DLD1 (cell line): ENCODE data around the gene LAMA5.

Experiments used
- in situ Hi-C: cut with HindIII; loops from 2 replicates; pipeline ENCODE4 v1.10.0; 2017; ENCODE audit warnings: low sequenced_read_pairs

LAMA5 gene

DNA sequence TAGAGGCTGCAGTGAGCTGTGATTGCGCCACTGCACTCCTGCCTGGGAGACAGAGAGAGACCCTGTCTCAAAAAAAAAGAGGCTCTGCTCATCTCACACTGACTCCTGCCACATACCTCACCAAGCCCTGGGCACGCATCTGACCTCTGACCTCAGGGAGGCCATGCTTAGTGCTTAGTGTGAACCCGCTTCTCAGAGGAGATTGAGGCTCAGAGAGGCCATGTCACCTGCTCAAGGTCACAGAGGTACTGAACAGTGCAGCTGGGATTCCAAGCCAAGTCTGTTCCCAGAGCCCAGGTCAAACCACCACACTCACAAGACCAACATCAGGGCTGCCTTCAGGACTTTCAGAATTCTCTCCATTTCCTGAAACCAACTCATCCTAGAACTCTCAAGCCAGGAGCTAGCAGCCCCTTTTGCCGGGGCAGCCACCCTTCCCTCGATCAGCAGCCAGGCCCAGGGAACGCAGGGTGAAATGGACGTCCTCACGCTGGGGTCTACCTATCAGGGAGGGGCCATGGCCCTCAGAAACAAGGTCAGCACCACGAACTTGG, 37.1 kb upstream of the LAMA5 start:
- in situ Hi-C loops: no loop called here

DNA sequence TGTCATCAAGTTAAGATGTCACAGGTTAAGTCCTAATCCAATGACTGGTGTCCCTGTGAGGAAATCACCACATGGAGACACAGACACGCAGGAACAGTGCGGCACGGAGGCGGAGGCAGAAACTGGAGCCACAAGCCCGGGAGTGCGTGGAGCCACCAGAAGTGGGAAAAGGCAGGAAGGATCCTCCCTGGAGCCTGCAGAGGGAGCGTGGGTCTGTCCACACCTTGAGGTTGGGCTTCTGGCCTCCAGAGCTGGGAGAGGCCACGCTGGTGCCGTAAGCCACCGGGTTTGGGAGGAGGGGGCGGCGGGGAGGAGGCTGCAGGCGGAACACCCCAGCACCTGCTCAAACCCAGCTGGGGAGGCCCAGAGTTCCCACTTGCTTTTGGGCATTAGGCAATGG, 36.2 kb upstream of the LAMA5 start:
- in situ Hi-C loops: no loop called here

DNA sequence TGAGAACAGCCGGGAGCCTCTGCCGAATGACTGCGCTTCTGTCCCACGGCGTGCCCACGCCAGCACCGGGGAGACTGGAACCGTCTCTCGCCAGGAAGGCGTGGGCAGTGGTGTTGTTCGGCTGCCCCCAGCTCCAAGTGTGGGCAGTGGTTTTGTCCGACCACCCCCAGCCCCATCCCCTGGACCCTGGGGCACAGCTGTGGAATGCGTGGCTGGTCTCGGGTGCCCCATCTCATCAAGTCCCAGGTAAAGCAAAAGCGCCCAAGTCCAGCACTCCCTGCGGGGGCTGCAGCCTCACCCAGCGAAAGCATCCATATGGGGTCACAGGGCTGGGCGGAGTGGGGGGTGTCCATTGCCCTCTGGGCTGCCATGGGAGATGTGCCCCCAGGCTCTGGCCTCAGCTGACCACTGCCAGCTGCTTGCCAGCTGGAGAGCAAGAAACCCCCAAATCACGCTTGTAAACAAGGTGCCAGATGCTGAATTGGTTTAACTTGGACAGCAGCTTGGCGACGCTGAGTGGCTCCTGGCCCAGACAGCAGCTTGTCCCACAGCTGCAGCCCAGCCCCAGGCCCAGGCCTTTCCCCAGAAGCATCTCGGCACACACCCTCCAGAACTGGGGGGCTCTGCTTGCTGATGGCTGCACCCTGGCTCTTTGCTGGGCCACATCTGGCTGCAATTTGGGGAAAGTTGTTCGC, 35.5 kb upstream of the LAMA5 start:
- in situ Hi-C loops: no loop called here

DNA sequence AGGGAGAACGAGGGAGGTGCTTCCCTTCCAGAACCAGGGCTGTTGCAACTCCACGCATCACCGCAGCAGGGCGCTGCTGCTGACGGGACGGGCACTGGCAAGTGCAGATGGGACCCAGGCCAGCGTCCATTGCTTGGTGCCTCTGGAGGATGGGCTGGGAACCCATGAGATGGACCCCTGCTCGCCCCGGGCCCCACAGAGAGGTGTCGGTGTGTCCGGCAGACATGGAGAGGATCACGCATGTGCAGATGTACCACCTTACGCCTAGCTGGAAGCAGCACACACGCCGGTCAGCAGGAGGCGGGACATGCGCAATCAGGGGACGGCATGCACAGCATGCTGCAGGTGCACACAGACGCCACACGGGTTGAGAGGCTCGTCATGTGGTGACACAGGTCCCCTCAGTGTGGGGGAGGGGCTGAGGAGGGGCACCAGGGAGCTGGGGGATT, 34.2 kb upstream of the LAMA5 start:
- in situ Hi-C loops: no loop called here

DNA sequence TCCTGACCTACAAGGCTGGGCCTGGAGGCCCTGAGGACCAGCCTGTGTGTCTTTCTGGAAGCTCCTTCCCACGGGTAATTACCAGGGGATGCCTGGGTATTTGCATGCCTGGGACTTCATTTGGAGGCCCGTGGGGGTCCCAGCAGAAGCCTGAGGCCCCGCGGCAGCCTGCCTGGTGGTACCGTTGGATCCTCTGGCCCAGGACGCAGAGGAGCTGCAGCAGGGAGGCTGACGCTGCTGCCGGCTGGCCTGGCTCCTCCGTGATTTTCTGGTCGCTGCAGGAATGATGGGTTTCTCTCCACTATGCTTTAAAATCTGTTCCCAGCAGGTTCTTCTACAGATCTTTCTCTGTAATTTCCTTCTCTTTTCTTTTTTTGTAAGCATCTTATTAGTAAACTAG, 33.4 kb upstream of the LAMA5 start:
- in situ Hi-C loops: no loop called here

DNA sequence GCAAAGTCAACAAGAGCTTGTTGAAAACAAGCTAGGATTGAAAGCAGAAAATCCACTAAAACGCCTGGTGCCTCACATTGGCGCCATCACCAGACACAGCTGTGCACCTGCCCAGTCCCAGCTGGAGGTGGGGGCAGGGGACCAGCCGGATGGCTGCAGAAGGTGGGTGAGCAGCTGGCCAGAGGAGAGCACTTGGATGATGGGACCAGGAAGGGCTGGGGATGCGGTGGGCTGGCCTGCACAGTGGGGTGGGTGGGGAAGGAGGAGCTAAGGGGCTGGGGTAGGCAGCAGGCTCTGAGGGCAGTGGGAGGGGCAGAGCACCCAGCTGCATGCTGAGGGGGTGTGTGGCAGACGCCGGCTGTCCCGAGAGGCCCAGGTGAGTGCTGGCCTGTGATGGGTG, 32.9 kb upstream of the LAMA5 start:
- in situ Hi-C loops: no loop called here

DNA sequence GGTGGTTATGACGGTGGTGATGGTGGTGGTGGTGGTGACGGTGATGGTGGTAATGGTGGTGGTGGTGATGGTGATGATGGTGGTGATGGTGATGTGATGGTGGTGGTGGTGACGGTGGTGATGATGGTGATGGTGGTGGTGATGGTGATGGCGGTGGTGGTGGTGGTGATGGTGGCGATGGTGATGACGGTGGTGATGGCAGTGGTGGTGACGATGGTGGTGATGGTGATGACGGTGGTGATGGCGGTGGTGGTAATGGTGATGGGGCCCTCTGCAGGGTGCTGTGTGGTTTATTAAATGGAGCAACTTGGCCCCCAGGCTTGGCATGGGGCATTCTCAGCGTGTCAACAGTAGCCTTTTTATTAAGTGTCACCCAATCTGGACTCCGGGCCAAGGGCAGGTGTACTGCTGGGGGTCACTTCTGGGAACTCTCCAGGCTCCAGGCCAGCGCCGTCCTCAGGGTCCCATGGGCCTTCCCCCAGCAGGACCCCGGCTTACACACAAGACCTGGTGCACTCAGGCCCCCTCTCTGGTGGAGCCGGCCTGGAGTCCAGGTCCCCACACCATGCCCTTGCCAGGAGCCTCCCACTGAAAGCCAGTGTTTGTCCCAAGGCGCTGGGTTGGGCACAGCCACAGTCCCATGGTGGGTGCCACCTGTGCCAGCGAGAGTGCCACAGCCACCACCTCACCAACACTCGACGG, 31.2 kb upstream of the LAMA5 start:
- in situ Hi-C loops: loop anchor here (25.0 kb wide), 1 partner anchor 111 kb away; no protein-coding TSS in a partner anchor

DNA sequence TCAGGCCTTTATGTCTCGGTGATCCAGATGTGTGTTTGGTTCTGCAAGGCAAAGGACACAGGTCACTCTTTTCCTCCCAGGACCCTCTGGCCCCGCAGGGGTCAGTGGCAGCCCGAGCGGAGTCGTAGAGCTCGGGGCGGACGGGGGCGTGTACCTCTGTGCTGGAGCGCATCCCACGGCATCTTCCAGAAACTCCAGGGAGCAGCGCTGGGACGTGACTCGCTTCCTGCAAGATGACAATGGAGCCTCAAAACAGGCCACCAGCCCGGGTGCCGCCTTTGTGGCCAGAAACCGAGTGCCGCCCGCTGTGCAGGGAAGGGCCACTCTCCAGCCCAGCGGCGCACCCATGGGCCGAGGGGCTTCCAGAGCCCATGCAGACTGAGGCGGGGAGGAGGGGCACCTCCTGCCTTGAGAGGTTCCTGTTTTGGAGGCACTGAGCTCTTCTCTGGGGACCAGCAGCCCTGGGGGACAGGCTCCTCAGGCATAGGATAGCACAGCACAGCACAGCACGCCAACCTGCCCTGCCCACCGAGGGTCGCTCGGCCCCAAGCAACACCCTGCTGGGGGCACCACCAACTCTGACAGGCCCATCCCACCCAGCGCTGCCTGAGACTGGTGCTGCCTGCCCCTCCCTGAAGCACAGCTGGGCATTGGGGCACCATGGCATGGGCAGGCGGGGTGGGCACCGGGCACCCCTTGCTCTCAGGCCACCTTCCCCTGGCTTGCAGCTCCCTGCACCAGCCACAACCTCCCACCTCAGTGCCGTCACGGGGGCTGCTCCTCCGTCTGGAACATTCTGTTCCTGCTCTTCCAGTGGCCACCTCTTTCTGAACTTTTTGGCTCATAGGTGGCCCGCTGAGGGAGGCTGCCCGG, 29.5 kb upstream of the LAMA5 start:
- in situ Hi-C loops: loop anchor here (25.0 kb wide), 1 partner anchor 109 kb away; no protein-coding TSS in a partner anchor

DNA sequence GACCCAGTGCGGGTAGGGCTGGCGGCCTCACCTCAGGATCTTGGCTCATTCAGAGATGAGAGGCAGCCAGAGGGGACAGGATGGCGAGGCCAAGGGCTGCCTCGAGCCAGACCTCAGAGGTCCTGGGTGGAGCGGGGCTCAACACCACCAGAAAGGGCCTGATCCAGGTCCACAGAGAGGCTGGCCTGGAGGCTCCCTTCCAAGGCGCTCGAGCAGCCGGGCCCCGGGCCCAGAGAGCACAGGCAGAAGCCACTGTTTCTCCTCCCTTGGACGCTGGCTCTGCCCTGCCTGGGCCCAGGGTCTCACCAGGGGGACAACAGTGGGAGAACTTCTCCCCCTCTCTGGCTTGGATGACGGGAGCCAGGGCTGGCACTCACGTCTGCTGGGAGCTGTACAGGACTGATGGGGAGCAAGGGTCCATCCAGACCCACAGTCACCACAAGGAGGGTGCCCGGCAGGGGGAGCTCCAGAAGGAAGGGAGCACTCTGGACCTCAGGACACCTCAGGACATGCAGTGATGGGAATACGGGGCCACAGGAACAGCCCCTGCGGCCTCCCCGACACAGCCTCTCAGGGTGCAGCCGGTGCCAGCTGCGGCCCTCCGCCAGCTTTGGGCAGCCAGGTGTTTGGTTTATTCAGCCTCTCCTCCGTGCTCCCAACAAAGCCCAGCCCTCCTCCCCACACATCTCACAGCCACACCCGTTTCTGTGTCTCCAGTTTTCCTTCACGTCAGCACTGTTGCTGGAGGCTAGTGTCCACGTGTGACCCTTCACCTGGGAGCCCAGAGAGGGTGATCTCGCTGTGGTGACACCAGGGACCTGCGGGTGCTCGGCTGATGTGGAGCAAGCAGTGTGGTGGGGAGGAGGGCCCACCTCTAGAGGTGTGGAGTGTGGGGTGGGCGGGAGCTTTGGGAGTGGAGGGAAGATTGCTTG, 28.5 kb upstream of the LAMA5 start:
- in situ Hi-C loops: loop anchor here (25.0 kb wide), 1 partner anchor 108 kb away; no protein-coding TSS in a partner anchor

DNA sequence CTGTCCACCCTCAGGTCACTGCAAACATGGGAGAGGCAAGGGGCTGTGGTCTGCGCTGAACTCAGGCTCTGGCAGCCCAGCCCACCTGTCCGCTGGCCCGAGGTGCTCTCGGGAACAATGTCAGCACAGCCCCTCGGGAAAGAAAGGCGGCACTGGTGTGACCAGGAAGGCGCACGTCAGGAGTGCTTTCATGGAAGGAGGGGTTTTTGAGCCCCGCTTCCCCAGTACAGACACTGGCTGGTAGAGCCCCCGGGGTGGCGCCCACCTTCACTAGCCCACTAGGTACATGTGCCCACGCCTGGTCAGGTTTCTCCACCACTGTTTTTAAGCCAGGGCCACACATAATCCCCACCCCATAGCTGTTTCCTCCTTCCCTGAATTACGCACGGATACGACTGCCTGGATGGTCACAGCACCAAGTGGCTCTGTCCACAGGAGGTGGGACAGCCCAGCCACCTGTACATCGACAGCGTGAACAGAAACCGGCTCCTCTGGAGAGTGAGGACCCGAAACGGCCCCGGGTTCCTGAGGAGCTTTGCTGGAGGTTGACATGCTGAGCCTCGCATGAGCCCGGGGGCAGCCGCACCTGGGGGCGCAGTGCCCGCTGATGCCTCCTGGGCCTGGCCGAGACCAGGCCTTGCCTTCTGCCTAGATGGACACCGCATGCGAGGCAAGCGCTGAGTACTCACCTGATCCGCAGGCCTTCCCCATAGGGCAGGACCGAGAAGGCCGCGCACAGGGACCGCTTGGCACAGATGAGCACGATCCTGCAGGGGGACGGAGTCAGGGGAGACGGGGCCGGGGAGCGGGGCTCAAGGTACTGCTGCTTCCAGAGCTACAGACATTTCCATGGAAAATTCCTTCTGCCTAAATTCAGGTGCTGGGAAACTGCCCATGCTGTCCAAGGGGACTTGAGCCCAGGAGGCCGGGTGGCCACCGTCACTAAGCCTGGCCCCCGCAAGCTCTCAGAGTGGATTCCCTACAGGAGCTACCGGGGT, 27.4 kb upstream of the LAMA5 start:
- in situ Hi-C loops: loop anchor here (25.0 kb wide), 1 partner anchor 107 kb away; no protein-coding TSS in a partner anchor

DNA sequence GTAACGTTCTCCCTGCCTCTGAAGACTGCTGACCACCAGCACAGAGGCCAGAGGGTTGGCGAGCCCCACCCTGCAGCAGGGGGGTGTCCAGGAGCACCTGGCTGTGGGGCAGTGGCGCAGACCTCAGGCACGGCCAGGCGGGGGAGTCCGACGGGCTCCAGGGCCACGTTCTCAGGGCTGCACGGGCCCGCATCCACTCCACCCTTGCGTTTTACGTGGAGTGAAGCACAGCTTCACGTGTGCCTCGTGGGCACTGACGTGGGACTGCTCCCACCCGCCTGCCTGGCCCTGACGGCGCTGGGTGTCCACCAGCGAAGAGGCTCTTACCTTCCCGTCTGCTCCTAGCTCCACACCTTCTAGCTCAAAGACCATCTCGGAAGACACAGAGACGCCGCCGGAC, 26.7 kb upstream of the LAMA5 start:
- in situ Hi-C loops: loop anchor here (25.0 kb wide), 1 partner anchor 107 kb away; no protein-coding TSS in a partner anchor

DNA sequence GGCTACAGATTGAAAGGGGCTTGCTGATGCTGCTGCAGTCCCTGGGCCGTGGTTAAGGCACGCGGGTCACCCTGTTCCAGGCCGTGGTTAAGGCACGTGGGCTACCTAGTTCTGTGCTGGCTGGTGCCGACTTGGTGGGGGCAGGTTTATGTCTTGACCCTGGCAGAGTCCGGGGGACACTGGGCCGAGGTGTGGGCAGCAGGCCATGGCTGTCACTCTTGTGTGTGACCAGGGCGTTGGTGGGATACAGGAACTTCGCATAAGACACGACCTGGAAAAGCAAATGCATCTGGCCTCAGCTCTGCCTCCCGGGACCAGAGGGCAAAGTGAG, 26.2 kb upstream of the LAMA5 start:
- in situ Hi-C loops: loop anchor here (25.0 kb wide), 1 partner anchor 106 kb away; no protein-coding TSS in a partner anchor

DNA sequence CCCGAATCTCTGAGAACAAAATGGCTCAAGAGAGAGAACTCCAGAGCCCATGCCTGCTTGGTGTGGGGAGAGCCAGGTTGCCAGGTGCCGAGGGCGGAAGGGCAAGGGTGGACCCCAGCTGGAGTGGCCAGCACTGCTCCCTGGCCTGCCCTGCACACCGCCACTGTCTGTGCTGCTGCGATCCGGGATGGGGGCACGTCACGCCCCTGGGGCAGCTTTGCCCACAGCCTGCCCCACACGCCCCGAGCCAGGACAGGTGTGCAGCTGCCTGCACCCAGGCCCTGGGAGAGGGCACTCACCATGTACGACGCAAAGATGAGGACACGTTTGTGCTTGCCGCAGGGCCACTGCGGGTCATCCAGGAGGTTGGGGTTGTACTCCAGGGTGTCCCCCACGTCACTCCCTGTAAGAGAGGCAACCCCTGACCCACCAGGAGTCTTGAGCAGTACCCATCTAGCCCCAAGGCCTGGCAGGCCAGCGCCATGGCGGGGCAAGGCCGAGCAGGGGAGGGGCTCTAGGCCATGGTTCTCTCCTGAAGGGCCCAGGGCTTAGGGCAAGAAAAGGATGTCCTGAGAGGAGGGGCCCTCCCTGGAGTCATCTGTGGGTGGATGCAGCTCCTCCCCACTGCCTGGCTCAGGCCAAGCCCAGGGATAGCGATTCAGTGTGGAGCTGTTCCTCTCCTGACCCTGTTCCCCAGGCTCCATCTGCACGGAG, 25.7 kb upstream of the LAMA5 start:
- in situ Hi-C loops: loop anchor here (25.0 kb wide), 1 partner anchor 105 kb away; no protein-coding TSS in a partner anchor

DNA sequence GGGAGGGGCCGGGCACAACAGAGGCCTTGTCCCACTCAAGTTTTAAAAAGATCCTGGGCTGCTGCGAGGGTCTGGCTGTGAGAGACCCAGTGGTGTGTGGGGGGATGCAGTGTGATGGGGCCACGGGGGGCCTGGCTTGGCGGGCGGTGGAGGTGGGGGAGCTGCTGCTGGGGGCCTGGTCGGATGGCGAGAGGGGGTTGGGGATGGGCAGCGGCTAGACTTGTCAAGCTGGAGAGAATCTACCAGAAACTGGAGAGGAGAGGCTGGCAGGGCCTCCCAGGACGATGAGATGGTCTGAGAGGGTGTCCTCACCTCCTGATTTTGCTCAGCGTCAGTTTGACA, 24.9 kb upstream of the LAMA5 start:
- in situ Hi-C loops: loop anchor here (25.0 kb wide), 1 partner anchor 105 kb away; no protein-coding TSS in a partner anchor

DNA sequence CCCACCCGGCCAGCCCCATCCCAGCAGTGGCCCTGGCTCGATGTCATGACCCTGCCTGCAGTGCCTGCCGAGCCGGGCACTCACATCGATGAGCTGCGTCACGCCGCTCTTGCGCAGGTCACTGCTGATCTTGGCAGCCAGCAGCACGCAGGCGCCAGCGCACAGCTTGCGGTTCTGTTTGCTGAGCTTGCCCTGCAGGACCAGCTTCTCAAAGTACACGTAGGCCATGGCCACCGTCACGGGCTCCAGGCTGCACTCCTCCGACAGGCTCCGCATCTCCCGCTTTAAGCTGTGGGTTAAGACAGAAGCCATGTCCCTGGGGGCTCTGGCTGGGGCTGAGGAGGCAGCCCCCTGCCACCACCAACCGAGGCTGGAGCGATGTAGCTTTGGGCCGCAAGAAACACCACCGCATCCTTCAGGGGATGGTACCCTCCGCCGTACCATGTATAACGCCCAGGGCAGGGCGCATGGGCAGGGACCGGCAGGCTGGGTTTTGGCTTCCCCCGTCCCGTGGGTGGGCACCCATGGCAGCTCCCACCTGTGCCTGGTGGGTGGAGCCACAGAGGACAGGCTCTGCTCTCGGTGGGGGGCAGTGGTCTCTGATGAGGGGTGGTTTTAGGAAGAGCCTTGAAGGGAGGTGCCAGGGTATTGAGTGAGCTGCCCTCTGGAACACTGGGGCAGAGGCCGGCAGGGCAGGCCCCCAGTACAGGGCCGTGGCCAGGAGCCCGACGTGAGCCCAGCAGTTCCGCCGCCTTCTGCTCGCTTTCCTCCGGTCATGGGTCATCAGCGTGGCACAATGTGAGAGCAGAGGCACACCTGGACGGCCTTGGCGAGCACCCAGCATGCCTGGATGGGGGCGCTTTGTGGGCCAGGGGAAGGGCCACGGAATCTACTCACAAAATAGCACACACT, 24.3 kb upstream of the LAMA5 start:
- in situ Hi-C loops: loop anchor here (25.0 kb wide), 1 partner anchor 104 kb away; no protein-coding TSS in a partner anchor

DNA sequence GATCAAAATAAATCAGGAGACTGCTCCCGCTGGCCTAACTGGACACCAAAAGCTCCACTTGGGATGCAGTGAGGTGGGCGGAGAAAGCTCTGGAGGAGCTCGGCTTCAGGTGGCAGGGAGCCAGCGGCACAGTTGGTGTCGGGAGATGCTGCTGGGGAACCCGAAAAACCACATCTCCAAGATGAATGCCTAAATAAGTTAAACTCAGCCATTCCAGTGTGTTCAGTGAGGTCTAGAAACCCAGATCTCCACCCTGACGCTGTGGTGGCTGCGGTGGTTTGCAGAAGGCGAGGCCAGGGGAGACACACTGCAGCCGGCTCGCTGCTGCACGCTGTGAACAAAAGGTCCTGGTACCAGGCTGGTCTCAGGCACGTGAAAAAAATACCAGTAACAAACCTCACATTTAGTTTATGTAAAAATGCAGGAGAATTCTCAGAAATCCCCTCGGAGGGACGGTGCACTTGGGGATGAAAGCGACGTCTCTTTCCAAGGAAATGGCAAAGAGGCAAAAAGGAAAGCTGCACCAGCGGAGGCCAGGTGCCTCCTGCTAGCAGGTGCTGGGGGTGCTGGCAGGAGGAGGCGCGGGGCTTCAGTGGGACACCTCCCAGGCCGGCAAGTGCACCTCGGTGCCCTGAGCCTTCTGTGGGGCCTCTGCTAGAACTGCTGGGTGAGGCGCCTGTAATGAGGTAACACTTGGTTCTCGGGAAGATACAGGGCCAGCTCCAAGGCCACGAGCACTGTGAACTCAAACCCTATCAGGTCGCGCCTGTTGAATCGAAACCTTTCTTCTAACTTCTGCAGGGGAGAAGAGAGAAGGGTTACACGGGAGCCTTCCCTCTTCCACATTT, 23.4 kb upstream of the LAMA5 start:
- in situ Hi-C loops: loop anchor here (25.0 kb wide), 1 partner anchor 103 kb away; no protein-coding TSS in a partner anchor
